Neuronal stem cell (in vitro differentiated cells): Measurements from ENCODE around the gene RNF146.

Experiments used
- DNase-seq: peaks from one replicate; pipeline ENCODE4 v3.0.0-alpha.2; 2013; ENCODE audit warnings: low spot score
- H2AFZ ChIP-seq: one replicate; pipeline ENCODE4 v1.6.1; 2013; ENCODE audit warnings: mild to moderate bottlenecking, low read length, inconsistent platforms
- H2AK5ac ChIP-seq: 2 replicates; pipeline ENCODE4 v1.6.1; 2013; ENCODE audit warnings: low read depth, mild to moderate bottlenecking, inconsistent platforms, low read length, moderate library complexity, mixed read lengths
- H2BK120ac ChIP-seq: 2 replicates; pipeline ENCODE4 v1.6.1; 2013; ENCODE audit warnings: low read depth, mild to moderate bottlenecking, inconsistent platforms, low read length, moderate library complexity, mixed read lengths
- H2BK12ac ChIP-seq: one replicate; pipeline ENCODE4 v1.6.1; 2013; ENCODE audit warnings: low read length, inconsistent platforms
- H2BK15ac ChIP-seq: 2 replicates; pipeline ENCODE4 v1.6.1; 2013; ENCODE audit warnings: mild to moderate bottlenecking, low read length, inconsistent platforms, mixed read lengths
- H2BK5ac ChIP-seq: one replicate; pipeline ENCODE4 v1.6.1; 2013; ENCODE audit warnings: inconsistent platforms, mild to moderate bottlenecking, low read length, moderate library complexity
- H3K14ac ChIP-seq: one replicate; pipeline ENCODE4 v1.6.1; 2013; ENCODE audit warnings: low read length, inconsistent platforms
- H3K18ac ChIP-seq: 2 replicates; pipeline ENCODE4 v1.6.1; 2013; ENCODE audit warnings: low read length, inconsistent platforms
- H3K23ac ChIP-seq: 2 replicates; pipeline ENCODE4 v1.6.1; 2013; ENCODE audit warnings: low read depth, mild to moderate bottlenecking, mixed read lengths, low read length, inconsistent platforms; ENCODE audit not compliant: poor library complexity
- H3K27ac ChIP-seq: replicated peaks from 3 replicates; pipeline ENCODE4 v1.5.1; 2013; ENCODE audit warnings: low read length, inconsistent platforms
- H3K27me3 ChIP-seq, 3 experiments: 2 replicates each; pipeline ENCODE4 v1.6.1; 2013; ENCODE audit warnings: low read length in 3 of 3, mild to moderate bottlenecking in 2 of 3, inconsistent platforms in 1 of 3, low read depth in 1 of 3, mixed read lengths in 1 of 3, moderate library complexity in 1 of 3; ENCODE audit not compliant: control insufficient read depth in 3 of 3, insufficient read depth in 3 of 3
- H3K36me3 ChIP-seq, 2 donors: replicated peaks in 1 of 2; 2 replicates each; pipeline ENCODE4 v1.6.1; 2013; ENCODE audit warnings: low read length in 2 of 2; ENCODE audit not compliant: control insufficient read depth in 2 of 2, insufficient read depth in 2 of 2
- H3K4ac ChIP-seq: 2 replicates; pipeline ENCODE4 v1.6.1; 2013; ENCODE audit warnings: inconsistent platforms, mild to moderate bottlenecking, low read length, moderate library complexity
- H3K4me1 ChIP-seq, 2 donors: 1 replicate in 1 of 2; 2 replicates in 1 of 2; pipeline ENCODE4 v1.6.1; 2013; ENCODE audit warnings: low read length in 2 of 2, low read depth in 1 of 2; ENCODE audit not compliant: control insufficient read depth in 2 of 2, insufficient read depth in 1 of 2
- H3K4me2 ChIP-seq: one replicate; pipeline ENCODE4 v1.6.1; 2013; ENCODE audit warnings: mild to moderate bottlenecking, low read length, inconsistent platforms; ENCODE audit not compliant: insufficient read depth, poor library complexity, severe bottlenecking
- H3K4me3 ChIP-seq, 2 donors: 2 replicates each; pipeline ENCODE4 v1.5.1; 2013; ENCODE audit warnings: low read length in 2 of 2, mild to moderate bottlenecking in 2 of 2, inconsistent platforms in 1 of 2, moderate library complexity in 1 of 2
- H3K79me1 ChIP-seq: one replicate; pipeline ENCODE4 v1.6.1; 2013; ENCODE audit warnings: low read depth, mild to moderate bottlenecking, inconsistent platforms, low read length, moderate library complexity
- H3K9ac ChIP-seq: one replicate; pipeline ENCODE4 v1.6.1; 2013; ENCODE audit warnings: mild to moderate bottlenecking, low read depth, low read length, inconsistent platforms; ENCODE audit not compliant: poor library complexity
- H3K9me3 ChIP-seq, 2 donors: replicated peaks in 1 of 2; 2 replicates each; pipeline versions ENCODE3 to v1.6.1; 2013; ENCODE audit warnings: low read length in 2 of 2, mild to moderate bottlenecking in 2 of 2, inconsistent platforms in 1 of 2, low read depth in 1 of 2, mixed read lengths in 1 of 2, moderate library complexity in 1 of 2; ENCODE audit not compliant: control insufficient read depth in 2 of 2, insufficient read depth in 1 of 2
- H4K8ac ChIP-seq: one replicate; pipeline ENCODE4 v1.6.1; 2013; ENCODE audit warnings: low read depth, mild to moderate bottlenecking, inconsistent platforms, low read length, moderate library complexity
- H4K91ac ChIP-seq: one replicate; pipeline ENCODE4 v1.6.1; 2013; ENCODE audit warnings: low read length, low read depth, mild to moderate bottlenecking, inconsistent platforms; ENCODE audit not compliant: poor library complexity
- WGBS, 2 donors: extraction: QIAGEN DNeasy Blood & Tissue Kit; methylation state at CpG; one replicate each; pipeline ENCODE4 v1.1.7; 2013; ENCODE audit warnings: missing lambda C conversion rate in 2 of 2, mixed read lengths in 1 of 2; ENCODE audit not compliant: insufficient read length in 2 of 2, insufficient replicate concordance in 1 of 2; ENCODE audit errors: extremely low coverage in 2 of 2; 5-methylcytosine and 5-hydroxymethylcytosine counted together

The RNF146 gene

DNA sequence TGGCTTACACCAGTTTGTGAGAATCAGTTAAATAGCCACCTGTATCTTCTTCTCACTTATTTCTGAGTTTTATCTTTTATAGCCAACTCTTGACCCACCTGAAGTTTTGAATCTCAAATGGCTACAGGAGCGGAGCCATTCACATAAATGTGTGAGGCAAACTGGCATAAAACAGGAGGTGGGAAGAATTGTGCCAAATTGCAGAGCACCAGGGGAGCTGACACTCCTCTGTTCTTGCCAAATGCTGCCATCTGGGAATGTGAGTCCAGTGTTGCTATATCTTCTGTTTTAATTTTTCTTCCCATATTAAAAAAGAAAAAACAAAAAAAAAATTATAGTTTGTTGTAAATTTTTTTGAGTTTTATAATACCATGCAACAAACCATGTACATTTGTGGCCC is 17.0 kb upstream of the RNF146 start:
- Histone ChIP-seq H3K18ac (no peak overlapping the region), H3K36me3 (no peaks in the 10 kb centered on the region), H4K91ac (no peak overlapping the region), H3K4me2 (no peak overlapping the region), H3K4ac (no peak overlapping the region), H3K79me1 (no peaks in the 10 kb centered on the region), H3K4me1 (peaks cover 0 to 2% of the 10 kb centered on the region in 2 donors), H3K4me3 (no peak overlapping the region), H3K23ac (no peak overlapping the region), H3K9ac (no peak overlapping the region), H4K8ac (no peak overlapping the region), H3K9me3 (no peaks in the 10 kb centered on the region), H2AK5ac (no peak overlapping the region), H2BK5ac (no peak overlapping the region), H3K27ac (no peak overlapping the region), H3K27me3 (no peaks in the 10 kb centered on the region), H2BK12ac (no peak overlapping the region), H3K14ac (no peak overlapping the region), H2AFZ (no peak overlapping the region), H2BK120ac (no peak overlapping the region), H2BK15ac (no peak overlapping the region)
- no peak for DNase-seq
- WGBS, 2 donors, result no CpG with 5 or more reads among the region's 1 CpG

DNA sequence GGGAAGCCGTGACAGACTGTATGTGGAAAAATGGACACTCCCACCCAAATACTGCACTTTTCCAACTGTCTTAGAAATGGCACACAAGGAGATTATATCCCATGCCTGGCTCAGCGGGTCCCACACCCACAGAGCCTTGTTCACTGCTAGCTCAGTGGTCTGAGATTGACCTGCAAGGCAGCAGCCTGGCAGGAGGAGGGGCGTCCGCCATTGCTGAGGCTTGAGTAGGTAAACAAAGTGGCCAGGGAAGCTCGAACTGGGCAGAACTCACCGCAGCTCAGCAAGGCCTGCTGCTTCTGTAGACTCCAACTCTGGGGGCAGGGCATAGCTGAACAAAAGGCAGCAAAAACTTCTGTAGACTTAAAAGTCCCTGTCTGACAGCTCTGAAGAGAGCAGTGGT is 11.4 kb upstream of the RNF146 start:
- Histone ChIP-seq H4K8ac (no peak overlapping the region), H2BK5ac (no peak overlapping the region), H3K4me3 (no peak overlapping the region), H3K27me3 (no peaks in the 10 kb centered on the region), H3K23ac (no peak overlapping the region), H2BK12ac (no peak overlapping the region), H3K14ac (no peak overlapping the region), H3K36me3 (no peaks in the 10 kb centered on the region), H2AFZ (no peak overlapping the region), H3K27ac (no peak overlapping the region), H3K9me3 (no peaks in the 10 kb centered on the region), H2BK120ac (no peak overlapping the region), H3K4ac (no peak overlapping the region), H3K4me2 (no peak overlapping the region), H3K18ac (no peak overlapping the region), H3K4me1 (peaks cover 0 to 2% of the 10 kb centered on the region in 2 donors), H4K91ac (no peak overlapping the region), H2BK15ac (no peak overlapping the region), H3K79me1 (no peaks in the 10 kb centered on the region), H3K9ac (no peak overlapping the region), H2AK5ac (no peak overlapping the region)
- DNase-seq, result no peak
- no CpG with 5 or more reads among the region's 6 CpGs for WGBS, 2 donors

DNA sequence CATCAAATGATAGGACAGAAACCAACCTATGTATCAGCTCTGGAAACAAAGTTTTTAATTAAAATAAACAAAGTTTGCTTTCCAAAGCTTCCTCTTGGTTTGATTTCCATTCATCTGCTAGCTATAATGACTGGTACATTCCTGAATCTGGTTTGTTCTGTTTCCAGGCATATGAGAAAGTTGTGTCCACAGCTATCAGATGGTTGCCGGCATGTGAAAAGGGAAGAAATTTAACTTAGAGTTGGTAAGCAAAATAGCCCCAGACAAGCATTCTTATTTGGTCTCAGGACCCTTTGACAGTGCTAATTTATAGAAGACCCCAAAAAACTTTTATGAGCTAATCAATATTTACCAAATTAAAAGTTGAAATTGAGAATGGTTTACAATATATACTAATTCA is 3.8 kb upstream of the RNF146 start:
- no peak overlapping the region for H3K14ac ChIP-seq
- no peak overlapping the region for H3K23ac ChIP-seq
- no peak overlapping the region for H3K4me2 ChIP-seq
- no peaks in the 10 kb centered on the region for H3K27me3 ChIP-seq
- H2BK120ac ChIP-seq, result no peak overlapping the region
- no peak overlapping the region for H3K27ac ChIP-seq
- H2BK12ac ChIP-seq, result no peak overlapping the region
- no peaks in the 10 kb centered on the region for H3K79me1 ChIP-seq
- no peak overlapping the region for H4K8ac ChIP-seq
- no peak overlapping the region for H4K91ac ChIP-seq
- no peak overlapping the region for H2BK15ac ChIP-seq
- no peak overlapping the region for H2AFZ ChIP-seq
- H3K9ac ChIP-seq, result no peak overlapping the region
- H3K4ac ChIP-seq, result no peak overlapping the region
- no peak overlapping the region for H3K18ac ChIP-seq
- no peaks in the 10 kb centered on the region for H3K36me3 ChIP-seq
- H3K9me3 ChIP-seq, result no peaks in the 10 kb centered on the region
- no CpG with 5 or more reads among the region's 1 CpG for WGBS, 2 donors
- no peak for DNase-seq
- no peak overlapping the region for H2AK5ac ChIP-seq
- no peaks in the 10 kb centered on the region for H3K4me1 ChIP-seq
- no peak overlapping the region for H3K4me3 ChIP-seq
- no peak overlapping the region for H2BK5ac ChIP-seq

DNA sequence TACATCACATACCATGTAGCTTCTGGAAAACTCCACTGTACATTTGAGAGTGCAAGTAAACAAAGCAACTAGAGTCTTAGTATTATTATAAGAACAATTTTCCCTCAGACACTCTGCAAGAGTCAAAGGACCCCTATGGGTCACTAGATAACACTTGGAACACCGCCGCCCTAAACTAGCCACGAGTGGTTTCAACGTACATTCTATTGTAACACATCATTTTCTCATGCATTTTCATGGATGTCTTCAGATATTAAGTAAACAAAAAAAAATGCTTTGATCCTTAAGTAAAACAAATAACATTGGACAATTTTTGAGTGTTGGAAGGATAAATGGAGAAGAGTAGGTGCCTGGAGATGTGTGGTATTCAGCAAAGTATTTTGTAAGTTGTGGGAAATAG is 3.2 kb upstream of the RNF146 start:
- no peaks in the 10 kb centered on the region for H3K9me3 ChIP-seq
- no peaks in the 10 kb centered on the region for H3K27me3 ChIP-seq
- no peak overlapping the region for H3K27ac ChIP-seq
- H3K23ac ChIP-seq, result no peak overlapping the region
- H3K18ac ChIP-seq, result no peak overlapping the region
- no peak overlapping the region for H2BK5ac ChIP-seq
- H2BK120ac ChIP-seq, result no peak overlapping the region
- H3K4me3 ChIP-seq, result no peak overlapping the region
- WGBS, 2 donors, result no CpG with 5 or more reads among the region's 4 CpGs
- H3K79me1 ChIP-seq, result no peaks in the 10 kb centered on the region
- no peak overlapping the region for H2BK12ac ChIP-seq
- H2AK5ac ChIP-seq, result no peak overlapping the region
- H3K4ac ChIP-seq, result no peak overlapping the region
- no peak overlapping the region for H3K9ac ChIP-seq
- no peaks in the 10 kb centered on the region for H3K4me1 ChIP-seq
- H4K8ac ChIP-seq, result no peak overlapping the region
- no peak overlapping the region for H2BK15ac ChIP-seq
- no peak overlapping the region for H3K14ac ChIP-seq
- no peak overlapping the region for H3K4me2 ChIP-seq
- H2AFZ ChIP-seq, result no peak overlapping the region
- DNase-seq, result no peak
- H3K36me3 ChIP-seq, result no peaks in the 10 kb centered on the region
- no peak overlapping the region for H4K91ac ChIP-seq
